ENCODE measurements around the gene VARS1. TPM values are rescaled to one million over a fixed set of nuclear protein-coding genes. Genes with fewer than 3 reads are reported as not detected.
A peak's percentile ranks its signal among the peaks of the same experiment; 100 is the strongest.
"Not testable (repeated sequence)": the region's sequence is repeated elsewhere in the genome, so short reads cannot be mapped to it uniquely, and the experiment has no call there.

VARS1 gene
- total and polyA plus RNA-seq, 2 experiments from 2014 or later, result 39.1 to 47.6 TPM

- Histone ChIP-seq H2AFZ (no peak overlapping the region), H3K79me2 (ENCODE audit: insufficient read depth) (peaks cover 34% of the 10 kb centered on the region), H4K20me1 (ENCODE audit: insufficient read depth) (no peaks in the 10 kb centered on the region), H3K9ac (no peak overlapping the region), H3K4me3 (no peak overlapping the region), H3K4me1 (ENCODE audit: insufficient read depth) (peaks cover 6% of the 10 kb centered on the region; the same call in 1 of the 2 replicates), H3K9me2 (ENCODE audit: insufficient read depth) (no peaks in the 10 kb centered on the region), H3K27ac (no peak overlapping the region), H3K36me3 (ENCODE audit: low read depth) (no peaks in the 10 kb centered on the region; the same call in 1 of the 2 replicates), H3K4me2 (ENCODE audit: unreplicated experiment) (no peak overlapping the region), H3F3A (ENCODE audit: insufficient read depth) (peaks cover 23% of the 10 kb centered on the region), H3K27me3 (replicated peaks; ENCODE audit: insufficient read depth) (no peaks in the 10 kb centered on the region), H3K9me3 (ENCODE audit: low read depth) (no peaks in the 10 kb centered on the region)
- 65 to 68% methylated on average over 5 of the region's 5 CpGs for WGBS, 2 experiments (ENCODE audit: low coverage in 1 of 2, low lambda C conversion rate in 2 of 2, missing lambda C conversion rate in 2 of 2)
- in situ Hi-C loops (cut with MboI), result no loop called here
- TF ChIP-seq EZH2 (IDR thresholded peaks at IDR 0.05; ENCODE audit: insufficient read depth, poor library complexity, severe bottlenecking), result no peak
- no peak for TF ChIP-seq EZH2phosphoT487 (IDR thresholded peaks at IDR 0.05; ENCODE audit: insufficient read depth, low read depth)
- no peak for DNase-seq
Measured at GRCh38 chr6:31797588-31797987, 2.0 kb upstream of the VARS1 start.

- no peaks in the 10 kb centered on the region for H3K27me3 ChIP-seq (replicated peaks; ENCODE audit: insufficient read depth)
- in situ Hi-C loops (cut with MboI), result no loop called here
- no peak for TF ChIP-seq EZH2phosphoT487 (IDR thresholded peaks at IDR 0.05; ENCODE audit: insufficient read depth, low read depth)
- TF ChIP-seq EZH2 (IDR thresholded peaks at IDR 0.05; ENCODE audit: insufficient read depth, poor library complexity, severe bottlenecking), result no peak
- H3K79me2 ChIP-seq (ENCODE audit: insufficient read depth), result peaks cover 39% of the 10 kb centered on the region
- no peaks in the 10 kb centered on the region for H3K9me3 ChIP-seq (ENCODE audit: low read depth)
- no peak overlapping the region for H3K4me3 ChIP-seq
- DNase-seq, result no peak
- H3K36me3 ChIP-seq (ENCODE audit: low read depth), result no peaks in the 10 kb centered on the region; the same call in 1 of the 2 replicates
- H3K4me1 ChIP-seq (ENCODE audit: insufficient read depth), result peaks cover 6% of the 10 kb centered on the region; the same call in 1 of the 2 replicates
- no peak overlapping the region for H3K4me2 ChIP-seq (ENCODE audit: unreplicated experiment)
- H3K9me2 ChIP-seq (ENCODE audit: insufficient read depth), result no peaks in the 10 kb centered on the region
- peaks cover 23% of the 10 kb centered on the region for H3F3A ChIP-seq (ENCODE audit: insufficient read depth)
- H3K27ac ChIP-seq, result no peak overlapping the region
- no peak overlapping the region for H2AFZ ChIP-seq
- H3K9ac ChIP-seq, result no peak overlapping the region
- no peaks in the 10 kb centered on the region for H4K20me1 ChIP-seq (ENCODE audit: insufficient read depth)
- WGBS, 2 experiments (ENCODE audit: low coverage in 1 of 2, low lambda C conversion rate in 2 of 2, missing lambda C conversion rate in 2 of 2), result 79 to 88% methylated on average over 2 of the region's 2 CpGs
Measured at GRCh38 chr6:31796993-31797385, 1.4 kb upstream of the VARS1 start.

- Histone ChIP-seq H3K9me3 (ENCODE audit: low read depth) (no peaks in the 10 kb centered on the region), H3K9me2 (ENCODE audit: insufficient read depth) (no peaks in the 10 kb centered on the region), H3K4me3 (peak overlapping the region; percentile 94), H2AFZ (peak overlapping the region; percentile 92), H4K20me1 (ENCODE audit: insufficient read depth) (no peaks in the 10 kb centered on the region), H3K27me3 (replicated peaks; ENCODE audit: insufficient read depth) (no peaks in the 10 kb centered on the region), H3K9ac (peak overlapping the region; percentile 93), H3K27ac (peak overlapping the region; percentile 85), H3K4me1 (ENCODE audit: insufficient read depth) (peaks cover 6% of the 10 kb centered on the region; the same call in 1 of the 2 replicates), H3K79me2 (ENCODE audit: insufficient read depth) (peaks cover 52% of the 10 kb centered on the region), H3F3A (ENCODE audit: insufficient read depth) (peaks cover 23% of the 10 kb centered on the region), H3K4me2 (ENCODE audit: unreplicated experiment) (peak overlapping the region; percentile 89), H3K36me3 (ENCODE audit: low read depth) (peaks cover 9% of the 10 kb centered on the region; the same call in 1 of the 2 replicates)
- TF ChIP-seq EZH2phosphoT487 (IDR thresholded peaks at IDR 0.05; ENCODE audit: insufficient read depth, low read depth) (no peak), EZH2 (IDR thresholded peaks at IDR 0.05; ENCODE audit: insufficient read depth, poor library complexity, severe bottlenecking) (no peak)
- WGBS, 2 experiments (ENCODE audit: low coverage in 1 of 2, low lambda C conversion rate in 2 of 2, missing lambda C conversion rate in 2 of 2), result 1 to 2% methylated on average over 44 of the region's 44 CpGs
- in situ Hi-C loops (cut with MboI), result no loop called here
- DNase-seq, result peak; percentile 78
Measured at GRCh38 chr6:31794866-31795615, 511 bp downstream of the VARS1 start.

- WGBS, 2 experiments (ENCODE audit: low coverage in 1 of 2, low lambda C conversion rate in 2 of 2, missing lambda C conversion rate in 2 of 2), result 6 to 8% methylated on average over 7 of the region's 7 CpGs
- no peaks in the 10 kb centered on the region for H3K9me2 ChIP-seq (ENCODE audit: insufficient read depth)
- no peaks in the 10 kb centered on the region for H3K27me3 ChIP-seq (replicated peaks; ENCODE audit: insufficient read depth)
- H3K9me3 ChIP-seq (ENCODE audit: low read depth), result no peaks in the 10 kb centered on the region
- TF ChIP-seq EZH2 (IDR thresholded peaks at IDR 0.05; ENCODE audit: insufficient read depth, poor library complexity, severe bottlenecking) (no peak), EZH2phosphoT487 (IDR thresholded peaks at IDR 0.05; ENCODE audit: insufficient read depth, low read depth) (no peak)
- H3K9ac ChIP-seq, result peak overlapping the region; percentile 93
- H3K79me2 ChIP-seq (ENCODE audit: insufficient read depth), result peaks cover 57% of the 10 kb centered on the region
- peak overlapping the region; percentile 85 for H3K27ac ChIP-seq
- in situ Hi-C loops (cut with MboI), result no loop called here
- no peaks in the 10 kb centered on the region for H4K20me1 ChIP-seq (ENCODE audit: insufficient read depth)
- DNase-seq, result peak; percentile 74
- H3K4me3 ChIP-seq, result peak overlapping the region; percentile 94
- H3K36me3 ChIP-seq (ENCODE audit: low read depth), result peaks cover 13% of the 10 kb centered on the region
- peak overlapping the region; percentile 89 for H3K4me2 ChIP-seq (ENCODE audit: unreplicated experiment)
- peak overlapping the region; percentile 92 for H2AFZ ChIP-seq
- peaks cover 23% of the 10 kb centered on the region for H3F3A ChIP-seq (ENCODE audit: insufficient read depth)
- H3K4me1 ChIP-seq (ENCODE audit: insufficient read depth), result peaks cover 6% of the 10 kb centered on the region; the same call in 1 of the 2 replicates
Measured at GRCh38 chr6:31794294-31794865, 1.2 kb downstream of the VARS1 start.

- H4K20me1 ChIP-seq (ENCODE audit: insufficient read depth); H3K4me1 ChIP-seq (ENCODE audit: insufficient read depth); in situ Hi-C loops (cut with MboI); H3K9me2 ChIP-seq (ENCODE audit: insufficient read depth); H3K9me3 ChIP-seq (ENCODE audit: low read depth); H3K27me3 ChIP-seq (replicated peaks; ENCODE audit: insufficient read depth); H2AFZ ChIP-seq; DNase-seq: not testable (repeated sequence)
- Histone ChIP-seq H3K79me2 (ENCODE audit: insufficient read depth) (peaks cover 62% of the 10 kb centered on the region), H3K9ac (peak overlapping the region; percentile 93), H3K4me3 (peak overlapping the region; percentile 94), H3K27ac (peak overlapping the region; percentile 85), H3K36me3 (ENCODE audit: low read depth) (peaks cover 18% of the 10 kb centered on the region), H3K4me2 (ENCODE audit: unreplicated experiment) (peak overlapping the region; percentile 89), H3F3A (ENCODE audit: insufficient read depth) (peaks cover 23% of the 10 kb centered on the region)
- WGBS, 2 experiments (ENCODE audit: low coverage in 1 of 2, low lambda C conversion rate in 2 of 2, missing lambda C conversion rate in 2 of 2), result 86 to 94% methylated on average over 6 of the region's 6 CpGs
Measured at GRCh38 chr6:31793927-31794245, 1.7 kb downstream of the VARS1 start.
